Measurements from ENCODE around the gene RBP3. TPM values are rescaled to one million over a fixed set of nuclear protein-coding genes. Genes with fewer than 3 reads are reported as not detected.
A peak's percentile ranks its signal among the peaks of the same experiment; 100 is the strongest.

Gene RBP3
- total RNA-seq, 1 donor from 2014 or later: not detected

DNA sequence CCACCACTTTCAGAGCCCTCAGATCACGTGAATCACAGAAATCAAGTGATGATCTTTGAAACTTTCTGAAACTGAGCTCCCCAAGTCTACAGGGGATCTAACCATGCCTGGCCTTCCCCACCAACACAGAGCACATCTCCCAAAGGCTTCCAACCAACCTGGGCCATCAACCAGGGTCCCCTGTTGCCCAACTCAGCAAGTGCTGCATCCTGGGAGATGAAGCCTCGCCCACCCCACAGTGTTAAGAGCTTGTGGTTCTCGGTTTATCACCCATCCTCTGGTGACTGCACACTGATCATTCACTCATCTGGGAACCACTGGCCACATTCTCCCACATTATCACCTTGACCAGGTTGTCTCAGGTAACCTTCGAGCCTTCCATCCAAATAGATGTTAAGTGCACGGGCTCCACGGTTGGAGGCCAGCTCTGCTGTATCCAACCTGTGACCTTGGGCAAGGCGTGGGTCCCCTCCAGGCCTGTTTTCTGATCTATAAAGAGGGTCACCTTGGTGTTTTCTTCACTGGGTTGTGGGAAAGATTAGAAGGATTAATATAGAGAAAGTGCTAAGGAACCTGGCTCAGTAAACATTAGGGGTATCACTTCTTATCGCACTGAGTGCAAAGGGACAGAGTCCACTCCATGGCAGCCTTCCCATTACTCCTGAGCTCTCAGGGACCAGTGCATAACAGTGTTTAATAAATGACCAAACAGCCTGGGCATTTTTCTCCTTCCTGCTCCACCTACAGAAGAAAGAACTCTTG is 32.4 kb downstream of the RBP3 start:
- DNase-seq (ENCODE audit: extremely low spot score in 2 of 2): peak; percentile 55 to 64
- peaks cover 6% of the 10 kb centered on the region for H3K4me1 ChIP-seq
- no peaks in the 10 kb centered on the region for H3K9me3 ChIP-seq
- H3K27ac ChIP-seq: no peak overlapping the region
- intact Hi-C loops (cut with DNase I): loop anchor here (5.0 kb wide), 1 partner anchor 1098 kb away; no protein-coding TSS in a partner anchor
- no peaks in the 10 kb centered on the region for H3K36me3 ChIP-seq
- no peak for TF ChIP-seq POLR2AphosphoS5 (IDR thresholded peaks at IDR 0.05; ENCODE audit: insufficient read depth in 1 of 2, low read depth in 1 of 2)
- TF ChIP-seq CTCF (IDR thresholded peaks at IDR 0.05): no peak
- no peak for TF ChIP-seq POLR2A (IDR thresholded peaks at IDR 0.05)
- no peaks in the 10 kb centered on the region for H3K27me3 ChIP-seq
- no peak overlapping the region for H3K4me3 ChIP-seq

GRCh38 chr10:47381103-47381395 is 32.9 kb downstream of the RBP3 start:
- no peaks in the 10 kb centered on the region for H3K27me3 ChIP-seq
- TF ChIP-seq POLR2AphosphoS5 (IDR thresholded peaks at IDR 0.05; ENCODE audit: insufficient read depth in 1 of 2, low read depth in 1 of 2): no peak
- TF ChIP-seq POLR2A (IDR thresholded peaks at IDR 0.05): no peak
- no peak for TF ChIP-seq CTCF (IDR thresholded peaks at IDR 0.05)
- H3K9me3 ChIP-seq: no peaks in the 10 kb centered on the region
- intact Hi-C loops (cut with DNase I): loop anchor here (5.0 kb wide), 1 partner anchor 1099 kb away; no protein-coding TSS in a partner anchor
- no peak overlapping the region for H3K27ac ChIP-seq
- no peaks in the 10 kb centered on the region for H3K36me3 ChIP-seq
- no peak overlapping the region for H3K4me3 ChIP-seq
- peak in 1 of 2 donors; percentile 75 for DNase-seq (ENCODE audit: extremely low spot score in 2 of 2)
- peaks cover 6% of the 10 kb centered on the region for H3K4me1 ChIP-seq

DNA sequence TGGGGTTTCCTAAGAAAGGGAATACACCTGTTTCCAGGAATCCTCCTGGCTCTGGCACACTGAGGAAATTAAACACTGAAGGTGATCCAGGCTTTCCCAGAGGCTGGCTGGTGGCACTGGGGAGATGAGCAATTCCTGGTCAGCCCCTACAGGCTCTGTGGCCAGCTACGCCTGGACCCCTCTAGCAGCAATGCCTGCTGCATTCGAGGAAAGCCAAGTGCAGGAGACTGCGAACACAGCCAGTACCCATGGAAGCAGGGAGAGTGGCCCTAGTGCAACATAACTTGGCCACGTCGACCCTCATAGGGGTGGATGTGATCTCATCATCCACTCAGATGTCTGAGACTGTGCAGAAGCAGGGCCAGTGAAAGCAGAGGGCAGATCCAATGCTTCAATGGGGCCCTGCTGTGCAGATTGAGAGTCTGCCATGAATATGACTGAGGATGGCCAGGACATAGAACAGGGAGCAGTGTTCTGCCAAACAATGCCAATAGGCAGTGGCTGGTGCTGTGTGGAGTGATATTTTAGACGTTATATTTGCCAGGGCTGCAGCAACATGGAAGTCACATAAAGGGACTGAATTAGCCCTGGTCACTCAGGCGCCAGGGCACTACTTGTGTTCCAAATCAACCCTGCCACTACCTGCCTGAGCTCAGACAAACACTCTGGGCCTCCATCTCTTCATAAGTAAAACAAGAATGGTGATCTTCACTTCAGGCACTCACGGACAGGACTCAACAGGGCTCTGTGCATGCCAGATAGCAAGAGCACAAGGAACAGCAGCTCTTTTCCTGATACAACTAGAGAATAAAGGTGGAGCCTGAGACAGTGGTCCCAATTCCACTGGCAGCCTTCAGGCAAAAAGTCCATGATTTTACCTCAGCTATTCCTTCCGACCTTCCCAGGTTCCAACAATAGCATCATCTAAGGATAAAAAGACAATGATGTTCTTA is 33.5 kb downstream of the RBP3 start:
- intact Hi-C loops (cut with DNase I): loop anchor here (5.0 kb wide), 1 partner anchor 1099 kb away; no protein-coding TSS in a partner anchor
- DNase-seq (ENCODE audit: extremely low spot score in 2 of 2): peak; percentile 79 to 81

DNA sequence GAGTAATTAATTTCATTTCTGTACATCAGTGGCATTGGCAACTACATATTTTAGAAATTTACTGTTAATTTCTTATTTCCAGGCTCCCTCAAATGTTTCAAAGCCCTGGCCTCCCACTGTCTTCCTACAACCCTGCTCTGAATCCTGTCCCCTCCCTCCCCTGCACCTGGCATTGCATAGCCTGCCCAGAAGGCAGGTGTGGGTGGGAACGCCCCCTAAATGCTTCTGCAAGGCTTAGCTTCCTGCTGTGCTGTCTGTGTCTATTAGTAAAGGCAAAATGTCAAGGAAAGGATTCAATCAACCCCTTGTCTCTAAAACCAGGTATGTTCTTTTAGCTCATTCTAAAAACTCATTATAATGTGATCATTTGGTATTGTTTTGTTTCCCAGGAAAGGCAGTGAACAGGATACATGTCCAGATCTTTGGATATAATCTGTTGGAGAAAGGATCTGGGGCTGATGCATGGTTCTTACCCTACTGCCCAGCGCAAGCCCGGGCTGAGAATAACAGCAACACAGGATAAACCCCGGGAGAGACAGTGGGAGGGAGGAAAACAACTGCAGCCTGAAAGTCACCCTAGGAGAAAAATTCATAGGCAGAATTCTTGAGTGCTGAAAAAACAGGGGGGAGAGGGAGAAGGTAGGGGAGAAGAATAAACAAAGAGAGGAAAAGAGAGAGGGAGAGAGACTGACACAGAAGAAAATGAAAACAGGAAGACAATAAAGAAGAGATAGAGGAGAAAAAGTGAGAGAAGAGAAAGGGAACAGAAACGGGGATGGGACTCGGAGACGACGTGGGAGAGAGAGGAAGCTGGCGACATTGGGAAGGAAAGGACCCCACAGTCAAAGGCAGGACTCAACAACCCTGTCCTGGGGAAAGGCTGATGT is 35.3 kb downstream of the RBP3 start:
- no peaks in the 10 kb centered on the region for H3K9me3 ChIP-seq
- TF ChIP-seq POLR2A (IDR thresholded peaks at IDR 0.05) (no peak), CTCF (IDR thresholded peaks at IDR 0.05) (no peak), POLR2AphosphoS5 (IDR thresholded peaks at IDR 0.05; ENCODE audit: insufficient read depth in 1 of 2, low read depth in 1 of 2) (no peak)
- H3K27ac ChIP-seq: no peak overlapping the region
- H3K4me1 ChIP-seq: peaks cover 6% of the 10 kb centered on the region
- peak overlapping the region; percentile 67 to 79 for H3K4me3 ChIP-seq
- peak in 1 of 2 donors; percentile 42 for DNase-seq (ENCODE audit: extremely low spot score in 2 of 2)
- intact Hi-C loops (cut with DNase I): loop anchor here (5.0 kb wide), 1 partner anchor 1101 kb away; no protein-coding TSS in a partner anchor
- no peaks in the 10 kb centered on the region for H3K36me3 ChIP-seq
- no peaks in the 10 kb centered on the region for H3K27me3 ChIP-seq

More for the DNA sequence above, 33.5 kb downstream of the RBP3 start:
- Histone ChIP-seq H3K27ac (no peak overlapping the region), H3K9me3 (no peaks in the 10 kb centered on the region), H3K4me1 (peaks cover 6% of the 10 kb centered on the region), H3K4me3 (no peak overlapping the region), H3K27me3 (no peaks in the 10 kb centered on the region), H3K36me3 (no peaks in the 10 kb centered on the region)
- TF ChIP-seq CTCF (IDR thresholded peaks at IDR 0.05): no peak
- TF ChIP-seq POLR2AphosphoS5 (IDR thresholded peaks at IDR 0.05; ENCODE audit: insufficient read depth in 1 of 2, low read depth in 1 of 2): no peak
